Activated CD4-positive, CD25-positive, alpha-beta regulatory T cell treated with anti-CD3 and anti-CD28 coated beads, Interleukin-2, amount 50 U/mL, for 16 hours (primary cell): ENCODE measurements around the gene ZNF275.
"Not testable (repeated sequence)": the region's sequence is repeated elsewhere in the genome, so short reads cannot be mapped to it uniquely, and the experiment has no call there.

ENCODE experiments used
- DNase-seq: peaks from one replicate; pipeline ENCODE4 v3.0.0-alpha.2; 2020; ENCODE audit warnings: low read depth, low spot score

ZNF275 gene

GRCh38 chrX:153357877-153358276, 23.9 kb downstream of the ZNF275 start:
- DNase-seq: no peak

GRCh38 chrX:153361781-153362397, 27.9 kb downstream of the ZNF275 start:
- no peak for DNase-seq

- no peak for DNase-seq
These were observed 31.7 kb downstream of the ZNF275 start for GRCh38 chrX:153365670-153366069.

- DNase-seq: no peak
These were observed 32.2 kb downstream of the ZNF275 start for GRCh38 chrX:153366119-153366518.

- no peak for DNase-seq
These were observed 33.1 kb downstream of the ZNF275 start for GRCh38 chrX:153366878-153367538.

- DNase-seq: no peak
These were observed 36.5 kb downstream of the ZNF275 start for GRCh38 chrX:153370293-153371055.

- no peak for DNase-seq
These were observed 37.3 kb downstream of the ZNF275 start for GRCh38 chrX:153371256-153371655.

GRCh38 chrX:153372949-153373348, 39.0 kb downstream of the ZNF275 start:
- DNase-seq: no peak

- no peak for DNase-seq
These were observed 40.5 kb downstream of the ZNF275 start for GRCh38 chrX:153374426-153374825.

GRCh38 chrX:153375571-153375970, 41.6 kb downstream of the ZNF275 start:
- no peak for DNase-seq

GRCh38 chrX:153377727-153378126, 43.8 kb downstream of the ZNF275 start:
- no peak for DNase-seq

- DNase-seq: no peak
These were observed 44.7 kb downstream of the ZNF275 start for GRCh38 chrX:153378607-153379006.

- no peak for DNase-seq
These were observed 45.6 kb downstream of the ZNF275 start for GRCh38 chrX:153379508-153379907.

GRCh38 chrX:153379971-153380581, 46.1 kb downstream of the ZNF275 start:
- no peak for DNase-seq

- no peak for DNase-seq
These were observed 46.7 kb downstream of the ZNF275 start for GRCh38 chrX:153380691-153381090.

GRCh38 chrX:153381684-153382532, 48.0 kb downstream of the ZNF275 start:
- DNase-seq: no peak

GRCh38 chrX:153382563-153383482, 48.9 kb downstream of the ZNF275 start:
- DNase-seq: no peak

GRCh38 chrX:153384390-153384789, 50.4 kb downstream of the ZNF275 start:
- DNase-seq: no peak

- DNase-seq: not testable (repeated sequence)
These were observed 51.0 kb downstream of the ZNF275 start for GRCh38 chrX:153384973-153385372.

- no peak for DNase-seq
These were observed 52.1 kb downstream of the ZNF275 start for GRCh38 chrX:153386097-153386496.
